Loucy (cell line): ENCODE data around the gene RAB26.

Experiments used
- H2AFZ ChIP-seq: fragments of 200-600 bp; sonication (generic); 2 replicates; pipeline ENCODE4 v1.6.0; 2016; ENCODE audit warnings: antibody characterized with exemption, mild to moderate bottlenecking, low read length, moderate library complexity
- H3F3A ChIP-seq: fragments of 200-600 bp; 2 replicates; pipeline ENCODE4 v1.6.0; 2016; ENCODE audit warnings: antibody characterized with exemption, low read depth, mild to moderate bottlenecking
- H3K27me3 ChIP-seq: fragments of 200-600 bp; sonication (generic); 2 replicates; pipeline ENCODE4 v1.6.1; 2014; ENCODE audit warnings: low read length, mild to moderate bottlenecking; ENCODE audit not compliant: insufficient read depth, poor library complexity, severe bottlenecking
- H3K36me3 ChIP-seq: fragments of 200-600 bp; sonication (generic); 2 replicates; pipeline ENCODE4 v1.6.1; 2016; ENCODE audit warnings: low read length; ENCODE audit not compliant: insufficient read depth
- H3K4me1 ChIP-seq: fragments of 200-600 bp; sonication (generic); 2 replicates; pipeline ENCODE4 v1.5.1; 2014; ENCODE audit warnings: low read length, mild to moderate bottlenecking; ENCODE audit not compliant: insufficient read depth, poor library complexity, severe bottlenecking
- H3K4me2 ChIP-seq: fragments of 200-600 bp; sonication (generic); 2 replicates; pipeline ENCODE4 v1.6.0; 2014; ENCODE audit warnings: antibody characterized with exemption, low read length, low read depth, mild to moderate bottlenecking; ENCODE audit not compliant: poor library complexity, severe bottlenecking
- H3K4me3 ChIP-seq: fragments of 200-600 bp; sonication (generic); 2 replicates; pipeline ENCODE4 v1.5.1; 2014; ENCODE audit warnings: low read length, mild to moderate bottlenecking, mixed read lengths; ENCODE audit not compliant: poor library complexity, severe bottlenecking
- H3K79me2 ChIP-seq: fragments of 200-600 bp; sonication (generic); 2 replicates; pipeline ENCODE4 v1.6.1; 2014; ENCODE audit warnings: low read length; ENCODE audit not compliant: insufficient read depth
- H3K9ac ChIP-seq: fragments of 200-600 bp; sonication (generic); 2 replicates; pipeline ENCODE4 v1.6.0; 2014; ENCODE audit warnings: mild to moderate bottlenecking, low read depth, low read length, moderate library complexity; ENCODE audit not compliant: poor library complexity, severe bottlenecking
- H3K9me2 ChIP-seq: fragments of 200-600 bp; sonication (generic); replicated peaks from 2 replicates; pipeline ENCODE4 v1.6.1; 2016; ENCODE audit warnings: low read depth, low read length, mixed read lengths
- H3K9me3 ChIP-seq: fragments of 200-600 bp; sonication (generic); 2 replicates; pipeline ENCODE4 v1.6.1; 2014; ENCODE audit warnings: mild to moderate bottlenecking, antibody characterized with exemption, low read length, low read depth; ENCODE audit not compliant: insufficient read depth
- H4K20me1 ChIP-seq: fragments of 200-600 bp; sonication (generic); 2 replicates; pipeline ENCODE4 v1.6.0; 2014; ENCODE audit warnings: antibody characterized with exemption, low read length, mild to moderate bottlenecking; ENCODE audit not compliant: insufficient read depth, poor library complexity, severe bottlenecking
- EZH2phosphoT487 ChIP-seq: fragments of 200-600 bp; IDR thresholded peaks from 2 replicates; pipeline ENCODE4 v1.6.1; 2018; ENCODE audit warnings: antibody characterized with exemption, mild to moderate bottlenecking, moderate library complexity, borderline replicate concordance
- TF ChIP-seq, protein P1 (sequence below): fragments of 200-600 bp; sonication (generic); conservative IDR thresholded peaks from 2 replicates; pipeline ENCODE4 v1.5.1; 2014; ENCODE audit warnings: mild to moderate bottlenecking, antibody characterized with exemption, low read length

RAB26 gene

GRCh38 chr16:2148714-2149629, 547 bp downstream of the RAB26 start:
- H3K36me3 ChIP-seq, result no peaks in the 10 kb centered on the region
- peak overlapping the region; percentile 58 for H3K4me2 ChIP-seq
- peaks cover 36% of the 10 kb centered on the region for H4K20me1 ChIP-seq
- H3K9ac ChIP-seq, result peak overlapping the region; percentile 50
- no peaks in the 10 kb centered on the region for H3F3A ChIP-seq
- H3K4me1 ChIP-seq, result no peaks in the 10 kb centered on the region
- TF ChIP-seq, protein P1, sequence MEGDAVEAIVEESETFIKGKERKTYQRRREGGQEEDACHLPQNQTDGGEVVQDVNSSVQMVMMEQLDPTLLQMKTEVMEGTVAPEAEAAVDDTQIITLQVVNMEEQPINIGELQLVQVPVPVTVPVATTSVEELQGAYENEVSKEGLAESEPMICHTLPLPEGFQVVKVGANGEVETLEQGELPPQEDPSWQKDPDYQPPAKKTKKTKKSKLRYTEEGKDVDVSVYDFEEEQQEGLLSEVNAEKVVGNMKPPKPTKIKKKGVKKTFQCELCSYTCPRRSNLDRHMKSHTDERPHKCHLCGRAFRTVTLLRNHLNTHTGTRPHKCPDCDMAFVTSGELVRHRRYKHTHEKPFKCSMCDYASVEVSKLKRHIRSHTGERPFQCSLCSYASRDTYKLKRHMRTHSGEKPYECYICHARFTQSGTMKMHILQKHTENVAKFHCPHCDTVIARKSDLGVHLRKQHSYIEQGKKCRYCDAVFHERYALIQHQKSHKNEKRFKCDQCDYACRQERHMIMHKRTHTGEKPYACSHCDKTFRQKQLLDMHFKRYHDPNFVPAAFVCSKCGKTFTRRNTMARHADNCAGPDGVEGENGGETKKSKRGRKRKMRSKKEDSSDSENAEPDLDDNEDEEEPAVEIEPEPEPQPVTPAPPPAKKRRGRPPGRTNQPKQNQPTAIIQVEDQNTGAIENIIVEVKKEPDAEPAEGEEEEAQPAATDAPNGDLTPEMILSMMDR, result no peak
- TF ChIP-seq EZH2phosphoT487, result no peak
- no peaks in the 10 kb centered on the region for H3K27me3 ChIP-seq
- no peaks in the 10 kb centered on the region for H3K9me3 ChIP-seq
- H3K79me2 ChIP-seq, result peaks cover 29% of the 10 kb centered on the region
- peak overlapping the region; percentile 56 for H3K4me3 ChIP-seq
- no peak overlapping the region for H2AFZ ChIP-seq
- H3K9me2 ChIP-seq, result no peaks in the 10 kb centered on the region

GRCh38 chr16:2149630-2150417, 1.4 kb downstream of the RAB26 start:
- Histone ChIP-seq H3K27me3 (peaks cover 2% of the 10 kb centered on the region), H3K9me2 (no peaks in the 10 kb centered on the region), H4K20me1 (peaks cover 45% of the 10 kb centered on the region), H3K9ac (no peak overlapping the region), H3F3A (no peaks in the 10 kb centered on the region), H3K36me3 (no peaks in the 10 kb centered on the region), H3K9me3 (no peaks in the 10 kb centered on the region), H3K79me2 (peaks cover 37% of the 10 kb centered on the region), H3K4me1 (no peaks in the 10 kb centered on the region), H3K4me3 (peak overlapping the region; percentile 56), H2AFZ (no peak overlapping the region), H3K4me2 (peak overlapping the region; percentile 58)
- TF ChIP-seq EZH2phosphoT487, result no peak
- TF ChIP-seq, protein P1, result no peak

DNA sequence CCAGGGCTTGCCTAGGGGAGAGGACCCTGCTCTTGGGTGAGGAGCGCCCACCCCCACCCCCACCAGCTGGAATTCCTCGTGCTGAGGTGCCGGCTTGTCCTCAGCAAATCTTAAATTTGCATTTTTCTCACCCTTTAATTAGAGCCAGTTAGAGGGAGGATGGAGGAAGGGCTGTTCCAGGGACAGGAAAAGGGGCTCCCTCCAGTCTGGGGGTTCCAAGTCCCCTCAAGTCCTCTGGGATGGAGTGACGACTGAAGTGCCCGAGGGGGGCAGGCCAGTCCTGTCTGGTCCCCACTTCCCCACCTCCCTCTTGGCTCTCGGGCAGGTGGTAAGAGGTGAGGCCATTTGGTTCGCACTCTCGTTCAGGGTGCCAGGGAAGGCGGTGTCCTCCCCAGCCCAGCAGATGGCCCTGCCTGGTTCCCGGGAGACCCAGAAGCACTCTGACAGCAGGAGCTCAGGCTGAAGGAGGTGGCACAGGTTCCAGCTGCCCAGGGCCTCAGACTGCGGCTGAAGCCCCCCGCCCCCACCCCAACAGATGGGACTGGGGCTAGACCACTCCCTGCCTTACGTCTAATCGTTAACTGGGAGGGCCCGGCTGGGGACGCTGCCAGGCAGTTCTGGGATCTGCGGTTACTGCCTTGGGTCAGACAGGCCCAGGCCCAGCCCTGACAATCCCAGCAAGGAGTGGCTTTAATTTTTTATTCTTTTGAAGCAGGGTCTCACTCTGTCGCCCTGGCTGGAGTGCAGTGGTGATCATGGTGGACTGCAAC, 2.2 kb downstream of the RAB26 start:
- TF ChIP-seq, protein P1, result no peak
- no peak for TF ChIP-seq EZH2phosphoT487
- no peak overlapping the region for H3K4me3 ChIP-seq

More for the DNA sequence above, 2.2 kb downstream of the RAB26 start:
- no peak overlapping the region for H2AFZ ChIP-seq
- no peak overlapping the region for H3K4me2 ChIP-seq
- peaks cover 47% of the 10 kb centered on the region for H4K20me1 ChIP-seq
- H3F3A ChIP-seq, result no peaks in the 10 kb centered on the region
- no peaks in the 10 kb centered on the region for H3K9me2 ChIP-seq
- H3K4me1 ChIP-seq, result no peaks in the 10 kb centered on the region
- peaks cover 41% of the 10 kb centered on the region for H3K79me2 ChIP-seq
- H3K9me3 ChIP-seq, result no peaks in the 10 kb centered on the region
- peaks cover 4% of the 10 kb centered on the region for H3K27me3 ChIP-seq
- no peak overlapping the region for H3K9ac ChIP-seq
- H3K36me3 ChIP-seq, result no peaks in the 10 kb centered on the region
